Tibial nerve (tissue), 4 donors: ENCODE measurements around the gene ITGA2. TPM values are rescaled to one million over a fixed set of nuclear protein-coding genes. Genes with fewer than 3 reads are reported as not detected.
A peak's percentile ranks its signal among the peaks of the same experiment; 100 is the strongest.
"Not testable (repeated sequence)": the region's sequence is repeated elsewhere in the genome, so short reads cannot be mapped to it uniquely, and the experiment has no call there.

Experiments
- DNase-seq, 2 donors: peaks; one replicate each; pipeline ENCODE4 v3.0.0-alpha.2; 2019; ENCODE audit warnings: low spot score in 2 of 2
- H3K27ac ChIP-seq, 4 donors: fragments of 200-600 bp; sonication (generic) in 3 of 4; one replicate each; pipeline ENCODE4 v1.5.1; 2017 to 2019; ENCODE audit warnings: mild to moderate bottlenecking in 1 of 4
- H3K27me3 ChIP-seq, 2 donors: fragments of 200-600 bp; sonication (generic) in 1 of 2; one replicate each; pipeline versions ENCODE4 v1.5.1 to v1.6.0; 2017 to 2019
- H3K36me3 ChIP-seq, 3 donors: fragments of 200-600 bp; sonication (generic); one replicate each; pipeline ENCODE4 v1.5.1; 2018 to 2019
- H3K4me1 ChIP-seq, 4 donors: fragments of 200-600 bp; sonication (generic) in 3 of 4; one replicate each; pipeline ENCODE4 v1.5.1; 2017 to 2019
- H3K4me3 ChIP-seq, 4 donors: fragments of 200-600 bp; sonication (generic) in 3 of 4; one replicate each; pipeline ENCODE4 v1.5.1; 2017 to 2019; ENCODE audit warnings: mild to moderate bottlenecking in 1 of 4, moderate library complexity in 1 of 4
- H3K9me3 ChIP-seq, 4 donors: fragments of 200-600 bp; sonication (generic) in 3 of 4; one replicate each; pipeline ENCODE4 v1.5.1; 2017 to 2019
- EP300 ChIP-seq, 2 donors: sonication (generic); formaldehyde crosslinking; IDR thresholded peaks; one replicate each; pipeline ENCODE4 v1.6.1; 2017; ENCODE audit warnings: antibody characterized with exemption in 2 of 2, mild to moderate bottlenecking in 1 of 2
- POLR2A ChIP-seq, 2 donors: fragments of 450-650 bp; IDR thresholded peaks; one replicate each; pipeline ENCODE4 v1.6.1; 2017; ENCODE audit warnings: antibody characterized with exemption in 2 of 2, mild to moderate bottlenecking in 2 of 2, moderate library complexity in 2 of 2
- WGBS, 2 donors: methylation state at CpG; one replicate each; pipeline ENCODE4 v1.1.5; 2018; 5-methylcytosine and 5-hydroxymethylcytosine counted together
- total RNA-seq, 4 donors: library from RNA; depleted of rRNA; stranded (reverse); fragments of >200 nt; gene quantifications; one replicate each; pipeline ENCODE4 v1.1.0, GENCODE V29; 2016
- TF ChIP-seq, protein P1 (sequence below), 5 experiments: fragments of 200-600 bp in 3 of 5; fragments of 450-650 bp in 2 of 5; sonication (generic) in 3 of 5; IDR thresholded peaks; one replicate each; pipeline ENCODE4 v1.5.1; 2016 to 2019; ENCODE audit warnings: antibody characterized with exemption in 5 of 5, mild to moderate bottlenecking in 3 of 5, moderate library complexity in 2 of 5

ITGA2 gene
- total RNA-seq, 4 donors from 2014 or later = 3.7 to 6.1 (median 5.4) TPM

DNA sequence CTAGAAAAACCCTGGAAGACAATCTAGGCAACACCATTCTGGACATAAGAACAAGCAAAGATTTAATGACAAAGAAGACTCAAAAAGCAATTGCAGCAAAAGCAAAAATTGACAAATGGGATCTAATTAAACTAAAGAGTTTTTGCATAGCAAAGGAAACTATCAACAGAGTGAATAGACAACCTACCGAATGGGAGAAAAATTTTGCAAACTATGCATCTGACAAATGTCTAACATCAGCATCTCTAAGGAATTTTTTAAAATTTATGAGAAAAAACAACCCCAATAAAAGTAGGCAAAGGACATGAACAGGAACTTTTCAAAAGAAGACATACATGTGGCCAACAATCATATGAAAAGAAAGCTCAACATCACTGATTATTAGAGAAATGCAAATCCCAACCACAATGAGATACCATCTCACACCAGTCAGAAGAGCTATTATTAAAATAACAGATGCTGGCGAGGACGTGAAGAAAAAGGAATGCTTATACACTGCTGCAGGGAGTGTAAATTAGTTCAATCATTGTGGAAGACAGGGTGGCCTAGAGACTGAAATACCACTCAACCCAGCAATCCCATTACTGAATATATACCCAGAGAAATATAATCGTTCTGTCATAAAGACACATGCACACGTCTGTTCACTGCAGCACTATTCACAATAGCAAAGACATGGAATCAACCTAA is 116.6 kb downstream of the ITGA2 start:
- DNase-seq = no peak
- no peaks in the 10 kb centered on the region for H3K9me3 ChIP-seq
- no peaks in the 10 kb centered on the region for H3K27me3 ChIP-seq
- no peak for TF ChIP-seq EP300 (IDR thresholded peaks at IDR 0.05)
- TF ChIP-seq POLR2A (IDR thresholded peaks at IDR 0.05) = no peak
- TF ChIP-seq, protein P1, sequence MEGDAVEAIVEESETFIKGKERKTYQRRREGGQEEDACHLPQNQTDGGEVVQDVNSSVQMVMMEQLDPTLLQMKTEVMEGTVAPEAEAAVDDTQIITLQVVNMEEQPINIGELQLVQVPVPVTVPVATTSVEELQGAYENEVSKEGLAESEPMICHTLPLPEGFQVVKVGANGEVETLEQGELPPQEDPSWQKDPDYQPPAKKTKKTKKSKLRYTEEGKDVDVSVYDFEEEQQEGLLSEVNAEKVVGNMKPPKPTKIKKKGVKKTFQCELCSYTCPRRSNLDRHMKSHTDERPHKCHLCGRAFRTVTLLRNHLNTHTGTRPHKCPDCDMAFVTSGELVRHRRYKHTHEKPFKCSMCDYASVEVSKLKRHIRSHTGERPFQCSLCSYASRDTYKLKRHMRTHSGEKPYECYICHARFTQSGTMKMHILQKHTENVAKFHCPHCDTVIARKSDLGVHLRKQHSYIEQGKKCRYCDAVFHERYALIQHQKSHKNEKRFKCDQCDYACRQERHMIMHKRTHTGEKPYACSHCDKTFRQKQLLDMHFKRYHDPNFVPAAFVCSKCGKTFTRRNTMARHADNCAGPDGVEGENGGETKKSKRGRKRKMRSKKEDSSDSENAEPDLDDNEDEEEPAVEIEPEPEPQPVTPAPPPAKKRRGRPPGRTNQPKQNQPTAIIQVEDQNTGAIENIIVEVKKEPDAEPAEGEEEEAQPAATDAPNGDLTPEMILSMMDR (IDR thresholded peaks at IDR 0.05) = no peak
- 72 to 76% methylated on average over 5 of the region's 5 CpGs for WGBS, 2 donors
- H3K27ac ChIP-seq = no peak overlapping the region
- H3K36me3 ChIP-seq = peaks cover 0 to 60% (median 0%) of the 10 kb centered on the region in 3 donors
- H3K4me3 ChIP-seq = no peak overlapping the region
- H3K4me1 ChIP-seq = peaks cover 0 to 33% (median 6%) of the 10 kb centered on the region in 4 donors

DNA sequence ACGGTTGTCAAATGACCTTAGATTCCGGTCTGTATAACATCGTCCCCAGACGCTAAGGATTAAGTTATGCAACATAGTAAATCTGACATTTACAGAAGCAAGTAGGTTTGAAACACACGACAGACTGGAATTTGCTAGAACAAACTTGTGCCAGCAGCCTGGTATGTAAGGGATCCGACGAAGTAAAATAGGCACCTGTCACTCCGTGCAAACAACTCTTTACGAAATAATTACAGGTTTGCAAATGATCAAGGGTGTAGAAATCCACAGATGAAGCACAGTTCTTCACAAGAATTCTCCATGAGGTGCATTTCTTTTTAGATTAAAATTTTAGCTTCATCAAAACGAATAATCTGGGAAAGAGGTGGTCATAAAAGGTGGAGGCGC is 119.9 kb downstream of the ITGA2 start:
- Histone ChIP-seq H3K4me1 (peaks cover 0 to 36% (median 6%) of the 10 kb centered on the region in 4 donors), H3K36me3 (peaks cover 0 to 27% (median 0%) of the 10 kb centered on the region in 3 donors), H3K27ac (peak overlapping the region; percentile 79 to 91 (median 86)), H3K9me3 (no peaks in the 10 kb centered on the region), H3K4me3 (peak overlapping the region; percentile 70 to 89 (median 76)), H3K27me3 (no peaks in the 10 kb centered on the region)
- no peak for DNase-seq
- TF ChIP-seq EP300 (IDR thresholded peaks at IDR 0.05) = no peak
- TF ChIP-seq, protein P1 (IDR thresholded peaks at IDR 0.05) = no peak
- TF ChIP-seq POLR2A (IDR thresholded peaks at IDR 0.05) = no peak
- WGBS, 2 donors = 1% methylated on average over 11 of the region's 11 CpGs

DNA sequence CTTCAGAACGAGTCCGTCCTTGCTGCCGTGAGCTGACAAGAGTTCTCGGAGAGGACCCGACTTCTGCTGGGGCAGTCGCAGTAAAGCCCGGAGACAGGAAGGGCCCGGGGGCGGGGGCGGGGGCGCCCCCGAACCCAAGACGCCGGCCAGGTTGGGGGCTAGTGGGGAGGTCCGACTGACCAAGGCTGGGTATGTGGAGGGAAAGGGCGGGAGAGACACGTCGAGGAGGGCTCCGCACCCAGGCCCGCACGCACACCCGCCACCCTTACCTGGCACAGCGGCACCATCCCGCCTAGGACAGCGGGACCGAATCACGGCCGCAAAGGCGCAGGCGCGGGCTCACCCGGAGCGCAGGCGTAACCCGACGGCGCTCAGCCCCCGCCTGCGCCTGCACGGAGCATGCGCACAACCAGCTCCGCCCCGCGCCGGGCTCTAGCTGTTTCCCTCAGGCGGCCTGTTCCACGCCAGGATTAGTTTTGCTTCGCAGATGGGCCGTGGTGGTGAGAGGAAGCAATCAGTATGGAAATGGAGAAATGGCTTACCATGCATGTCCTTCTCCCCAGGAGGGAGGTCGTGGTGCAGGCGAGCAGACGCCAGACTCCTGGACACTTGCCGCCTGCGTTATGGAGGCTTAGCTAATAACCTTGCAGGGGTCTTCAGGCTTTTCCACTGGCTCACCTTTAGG is 120.4 kb downstream of the ITGA2 start, which contains the start of gene MOCS2:
Gene MOCS2 (minus strand): TSS at position 315 of the 685 bp plus-strand sequence. CDS start 2,583 bp downstream, outside the sequence.
- peak; percentile 74 to 86 for TF ChIP-seq POLR2A (IDR thresholded peaks at IDR 0.05)
- peak; percentile 71 to 94 for TF ChIP-seq EP300 (IDR thresholded peaks at IDR 0.05)
- TF ChIP-seq, protein P1 (IDR thresholded peaks at IDR 0.05) = no peak
- peak; percentile 74 to 80 for DNase-seq
- Histone ChIP-seq H3K4me3 (peak within 1 kb of the TSS; percentile 70 to 89 (median 76)), H3K9me3 (no peaks in the 10 kb centered on the region), H3K27ac (peak within 1 kb of the TSS; percentile 79 to 91 (median 86)), H3K4me1 (peaks cover 0 to 36% (median 6%) of the 10 kb centered on the region in 4 donors), H3K27me3 (no peaks in the 10 kb centered on the region), H3K36me3 (peaks cover 0 to 22% (median 0%) of the 10 kb centered on the region in 3 donors)
- 1% methylated on average over 46 to 49 of the region's 54 CpGs for WGBS, 2 donors

DNA sequence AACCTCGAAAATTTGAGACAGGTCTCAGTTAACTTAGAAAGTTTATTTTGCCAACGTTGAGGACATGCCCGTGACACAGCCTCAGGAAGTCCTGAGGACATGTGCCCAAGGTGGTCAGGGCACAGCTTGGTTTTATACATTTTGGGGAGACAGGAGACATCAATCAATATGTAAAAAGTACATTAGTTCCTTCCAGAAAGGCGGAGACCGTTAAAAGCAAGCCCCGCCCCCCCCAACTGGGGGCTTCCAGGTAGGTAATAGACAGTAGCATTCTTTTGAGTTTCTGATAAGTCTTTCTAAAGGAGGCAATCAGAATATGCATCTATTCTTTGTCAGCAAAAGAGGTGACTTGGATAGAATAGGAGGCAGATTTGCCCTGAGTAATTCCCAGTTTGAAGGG is 121.0 kb downstream of the ITGA2 start:
- Histone ChIP-seq H3K4me3 (peak overlapping the region; percentile 70 to 89 (median 76)), H3K27ac (peak overlapping the region; percentile 79 to 91 (median 86)), H3K4me1 (peaks cover 0 to 36% (median 6%) of the 10 kb centered on the region in 4 donors), H3K36me3 (peaks cover 0 to 17% (median 0%) of the 10 kb centered on the region in 3 donors), H3K9me3 (no peaks in the 10 kb centered on the region), H3K27me3 (no peaks in the 10 kb centered on the region)
- no peak for TF ChIP-seq EP300 (IDR thresholded peaks at IDR 0.05)
- no peak for TF ChIP-seq POLR2A (IDR thresholded peaks at IDR 0.05)
- TF ChIP-seq, protein P1 (IDR thresholded peaks at IDR 0.05) = no peak
- DNase-seq = no peak
- WGBS, 2 donors = 25 to 38% methylated on average over 6 of the region's 6 CpGs

DNA sequence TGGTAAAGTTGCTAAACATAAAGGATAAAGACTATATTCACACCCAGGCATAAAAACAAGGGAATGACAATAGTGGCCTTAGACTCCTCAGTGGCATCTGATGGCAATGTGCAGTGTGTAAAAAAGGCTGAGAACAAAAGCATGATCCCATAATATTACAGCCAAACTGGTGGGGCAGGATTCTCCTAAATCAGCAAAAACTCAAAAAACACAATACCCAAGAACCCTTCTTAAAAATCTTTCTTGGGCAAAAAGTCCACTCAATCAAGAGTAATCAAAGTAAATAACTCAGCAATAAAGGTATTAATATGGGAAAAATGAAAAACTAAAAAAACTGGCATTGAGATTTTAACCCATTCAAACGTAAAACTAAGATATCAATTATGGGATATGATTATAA is 122.0 kb downstream of the ITGA2 start:
- Histone ChIP-seq H3K27ac (no peak overlapping the region), H3K4me1 (peaks cover 0 to 33% (median 6%) of the 10 kb centered on the region in 4 donors), H3K4me3 (no peak overlapping the region), H3K9me3 (no peaks in the 10 kb centered on the region), H3K27me3 (no peaks in the 10 kb centered on the region), H3K36me3 (peaks cover 0 to 9% (median 0%) of the 10 kb centered on the region in 3 donors)
- TF ChIP-seq POLR2A (IDR thresholded peaks at IDR 0.05) = no peak
- no peak for TF ChIP-seq EP300 (IDR thresholded peaks at IDR 0.05)
- TF ChIP-seq, protein P1 (IDR thresholded peaks at IDR 0.05) = no peak
- no peak for DNase-seq
- 90 to 94% methylated on average over 1 of the region's 1 CpG for WGBS, 2 donors

DNA sequence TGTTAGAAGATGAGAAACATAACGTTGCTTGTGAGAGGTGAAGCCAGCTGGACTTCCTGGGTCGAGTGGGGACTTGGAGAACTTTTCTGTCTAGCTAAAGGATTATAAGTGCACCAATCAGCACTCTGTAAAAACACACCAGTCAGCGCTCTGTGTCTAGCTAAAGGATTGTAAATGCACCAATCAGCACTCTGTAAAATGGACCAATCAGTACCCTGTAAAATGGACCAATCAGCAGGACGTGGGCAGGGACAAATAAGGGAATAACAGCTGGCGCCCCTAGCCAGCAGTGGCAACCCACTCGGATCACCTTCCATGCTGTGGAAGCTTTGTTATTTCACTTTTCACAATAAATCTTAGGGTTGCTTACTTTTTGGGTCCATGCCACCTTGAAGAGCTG is 123.2 kb downstream of the ITGA2 start:
- 91 to 94% methylated on average over 6 of the region's 6 CpGs for WGBS, 2 donors
- not testable (repeated sequence) for H3K4me3 ChIP-seq, H3K36me3 ChIP-seq, H3K9me3 ChIP-seq, H3K27ac ChIP-seq, H3K27me3 ChIP-seq, DNase-seq
- peaks cover 0 to 26% (median 6%) of the 10 kb centered on the region in 4 donors for H3K4me1 ChIP-seq
